Measurements from ENCODE around the gene SNTG2. TPM values are rescaled to one million over a fixed set of nuclear protein-coding genes. Genes with fewer than 3 reads are reported as not detected.

The SNTG2 gene
- polyA plus RNA-seq, 3 donors = not detected

- no peak overlapping the region for H3K27ac ChIP-seq (ENCODE audit: low read depth in 1 of 2, low read length in 2 of 2)
- no peaks in the 10 kb centered on the region for H3K27me3 ChIP-seq (ENCODE audit: control insufficient read depth in 2 of 2, insufficient read depth in 2 of 2, low read length in 2 of 2)
- Mint-ChIP-seq H3K4me1 (peaks cover 11% of the 10 kb centered on the region), H3K9me3 (no peaks in the 10 kb centered on the region), H3K27ac (no peak overlapping the region), H3K27me3 (ENCODE audit: low read depth in 3 of 3) (peaks cover 0 to 3% (median 0%) of the 10 kb centered on the region in 3 donors), H3K36me3 (no peaks in the 10 kb centered on the region), H3K4me3 (no peak overlapping the region)
- no peak for TF ChIP-seq CTCF (IDR thresholded peaks at IDR 0.05)
- H3K4me1 ChIP-seq (ENCODE audit: control insufficient read depth in 1 of 2, insufficient read depth in 2 of 2, low read length in 2 of 2) = peaks cover 12 to 13% of the 10 kb centered on the region in 2 donors
- no peak overlapping the region for H3K4me2 ChIP-seq (replicated peaks; ENCODE audit: extremely low read depth, low read length, poor library complexity, severe bottlenecking)
- WGBS (ENCODE audit: insufficient coverage) = 95% methylated on average over 7 of the region's 7 CpGs
- no peaks in the 10 kb centered on the region for H4K20me1 ChIP-seq (ENCODE audit: insufficient read depth, low read length)
- no peaks in the 10 kb centered on the region for H3K36me3 ChIP-seq (replicated peaks in 1 of 2; ENCODE audit: control insufficient read depth in 1 of 2, insufficient read depth in 2 of 2, low read length in 2 of 2)
- no peak for DNase-seq
- H2AFZ ChIP-seq (ENCODE audit: insufficient read depth, low read depth, low read length, poor library complexity, severe bottlenecking) = no peak overlapping the region
- no peaks in the 10 kb centered on the region for H3K9me3 ChIP-seq (replicated peaks in 1 of 2; ENCODE audit: control insufficient read depth in 1 of 2, insufficient read depth in 1 of 2, low read length in 2 of 2)
- no peak overlapping the region for H3K9ac ChIP-seq (ENCODE audit: insufficient read depth, low read length, poor library complexity, severe bottlenecking)
- H3K4me3 ChIP-seq (replicated peaks in 1 of 3; ENCODE audit: low read depth in 2 of 3, low read length in 3 of 3) = no peak overlapping the region
- intact Hi-C loops (cut with micrococcal nuclease) = no loop called here
- no peaks in the 10 kb centered on the region for H3K79me2 ChIP-seq (ENCODE audit: insufficient read depth, low read length)
Observed at GRCh38 chr2:1011985-1012384, 61.3 kb downstream of the SNTG2 start.

GRCh38 chr2:1014802-1015201 lies 64.2 kb downstream of the SNTG2 start:
- Histone ChIP-seq H3K27ac (ENCODE audit: low read depth in 1 of 2, low read length in 2 of 2) (no peak overlapping the region), H2AFZ (ENCODE audit: insufficient read depth, low read depth, low read length, poor library complexity, severe bottlenecking) (no peak overlapping the region), H3K4me1 (ENCODE audit: control insufficient read depth in 1 of 2, insufficient read depth in 2 of 2, low read length in 2 of 2) (peaks cover 12 to 13% of the 10 kb centered on the region in 2 donors), H3K9ac (ENCODE audit: insufficient read depth, low read length, poor library complexity, severe bottlenecking) (no peak overlapping the region), H3K4me3 (replicated peaks in 1 of 3; ENCODE audit: low read depth in 2 of 3, low read length in 3 of 3) (no peak overlapping the region), H3K79me2 (ENCODE audit: insufficient read depth, low read length) (no peaks in the 10 kb centered on the region), H3K27me3 (ENCODE audit: control insufficient read depth in 2 of 2, insufficient read depth in 2 of 2, low read length in 2 of 2) (no peaks in the 10 kb centered on the region), H3K36me3 (replicated peaks in 1 of 2; ENCODE audit: control insufficient read depth in 1 of 2, insufficient read depth in 2 of 2, low read length in 2 of 2) (no peaks in the 10 kb centered on the region), H4K20me1 (ENCODE audit: insufficient read depth, low read length) (no peaks in the 10 kb centered on the region), H3K4me2 (replicated peaks; ENCODE audit: extremely low read depth, low read length, poor library complexity, severe bottlenecking) (no peak overlapping the region), H3K9me3 (replicated peaks in 1 of 2; ENCODE audit: control insufficient read depth in 1 of 2, insufficient read depth in 1 of 2, low read length in 2 of 2) (no peaks in the 10 kb centered on the region)
- Mint-ChIP-seq H3K4me3 (no peak overlapping the region), H3K36me3 (no peaks in the 10 kb centered on the region), H3K4me1 (peaks cover 11% of the 10 kb centered on the region), H3K27me3 (ENCODE audit: low read depth in 3 of 3) (peaks cover 0 to 3% (median 0%) of the 10 kb centered on the region in 3 donors), H3K9me3 (peaks cover 0 to 2% (median 0%) of the 10 kb centered on the region in 7 donors), H3K27ac (no peak overlapping the region)
- no peak for TF ChIP-seq CTCF (IDR thresholded peaks at IDR 0.05)
- 84% methylated on average over 12 of the region's 12 CpGs for WGBS (ENCODE audit: insufficient coverage)
- no peak for DNase-seq
- intact Hi-C loops (cut with micrococcal nuclease) = no loop called here

Measured in CD14-positive monocyte (primary cell).